ENCODE measurements around the gene SAP25.

- no peak for TF ChIP-seq FOXM1 (IDR thresholded peaks at IDR 0.05; ENCODE audit: borderline replicate concordance)
- no peak for TF ChIP-seq SP1 (IDR thresholded peaks at IDR 0.05)
- no peak for TF ChIP-seq ARNT (IDR thresholded peaks at IDR 0.05)
- no peak for TF ChIP-seq FOXK2 (IDR thresholded peaks at IDR 0.05)
- no peak for TF ChIP-seq FOXA1 (IDR thresholded peaks at IDR 0.05)
- no peak for TF ChIP-seq PKNOX1 (IDR thresholded peaks at IDR 0.05)
- TF ChIP-seq SUZ12 (IDR thresholded peaks at IDR 0.05), result no peak
- no peak for TF ChIP-seq LEF1 (IDR thresholded peaks at IDR 0.05; ENCODE audit: borderline replicate concordance)
- TF ChIP-seq HDGF (IDR thresholded peaks at IDR 0.05; ENCODE audit: borderline replicate concordance), result no peak
- TF ChIP-seq BHLHE40 (IDR thresholded peaks at IDR 0.05; ENCODE audit: borderline replicate concordance), result no peak
- TF ChIP-seq ZNF384 (IDR thresholded peaks at IDR 0.05), result no peak
- TF ChIP-seq TARDBP (IDR thresholded peaks at IDR 0.05), result no peak
- TF ChIP-seq NFRKB (IDR thresholded peaks at IDR 0.05), result no peak
- no peak for TF ChIP-seq ELF4 (IDR thresholded peaks at IDR 0.05)
These were observed 25.8 kb downstream of the SAP25 start for GRCh38 chr7:100547872-100548271.

Data from HEK293T (cell line).